Retinal pigment epithelial cell (primary cell): ENCODE results near the gene SHOX.

Source experiments
- DNase-seq: peaks from one replicate; pipeline ENCODE4 v3.0.0-alpha.2; 2010; ENCODE audit warnings: low read depth
- H3K4me3 ChIP-seq: 2 replicates; pipeline ENCODE4 v1.5.1; 2011; ENCODE audit warnings: mild to moderate bottlenecking, low read length, control low read depth, moderate library complexity
- CTCF ChIP-seq: conservative IDR thresholded peaks from 2 replicates; pipeline ENCODE4 v1.5.1; 2011; ENCODE audit warnings: low read depth, low read length, control low read depth, inconsistent platforms

Gene SHOX

DNA sequence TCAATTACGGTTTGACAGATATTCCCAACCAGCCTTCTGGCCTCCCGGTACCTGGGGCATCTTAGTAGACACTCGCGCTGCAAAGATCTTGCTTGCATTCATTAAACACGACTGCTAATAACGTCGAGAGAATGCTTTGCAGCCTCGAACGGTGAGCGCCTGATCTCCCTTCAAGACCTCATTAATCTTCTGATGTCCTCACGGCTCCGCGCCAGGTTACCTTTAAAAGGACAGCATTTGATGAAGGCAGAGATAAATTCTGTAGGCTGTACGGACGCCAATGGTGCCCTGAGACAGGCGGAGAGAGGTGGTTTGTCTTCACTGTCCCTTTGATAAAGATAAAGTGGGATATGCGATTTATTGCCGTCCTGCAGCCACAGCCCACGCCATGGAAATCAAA lies 64.2 kb downstream of the SHOX start:
- no peak overlapping the region for H3K4me3 ChIP-seq
- no peak for TF ChIP-seq CTCF
- DNase-seq, result no peak

DNA sequence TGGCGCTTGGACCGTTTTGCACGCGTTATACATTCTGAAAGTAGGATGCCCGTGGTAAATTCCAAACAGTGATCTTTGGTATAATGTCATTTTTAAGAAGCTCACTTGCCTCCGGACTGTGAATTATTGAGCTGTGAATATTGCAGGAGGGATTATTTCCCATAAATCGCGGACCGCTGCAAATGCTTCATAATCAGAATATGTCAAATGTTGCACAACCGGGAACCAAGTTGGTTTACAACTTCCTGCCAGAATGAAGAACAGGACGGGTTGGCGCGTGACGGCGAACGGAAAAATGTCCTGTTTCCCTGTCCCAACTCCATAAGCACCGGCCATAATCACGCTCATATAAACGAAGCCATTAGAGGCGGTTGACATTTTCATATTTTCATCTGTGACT lies 67.6 kb downstream of the SHOX start:
- H3K4me3 ChIP-seq, result no peak overlapping the region
- TF ChIP-seq CTCF, result no peak
- no peak for DNase-seq

DNA sequence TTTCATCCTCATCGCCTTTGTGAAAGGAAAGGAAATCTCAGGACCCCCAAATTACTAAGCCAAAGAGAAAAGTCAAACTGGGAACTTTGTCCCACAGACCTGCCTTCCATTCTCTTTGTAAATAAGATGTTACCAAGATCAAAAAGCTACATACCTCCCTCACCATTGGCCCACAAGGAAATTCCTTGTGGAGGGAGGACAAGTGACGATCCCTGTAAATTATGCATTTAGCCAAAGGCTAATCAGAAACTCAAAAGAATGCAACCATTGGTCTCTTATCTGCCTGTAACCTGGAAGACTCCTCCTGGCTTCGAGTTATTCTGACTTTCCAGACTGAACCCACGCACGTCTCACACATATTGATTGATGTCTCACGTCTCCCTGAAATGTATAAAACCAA lies 70.3 kb downstream of the SHOX start:
- no peak overlapping the region for H3K4me3 ChIP-seq
- DNase-seq, result no peak
- TF ChIP-seq CTCF, result no peak

DNA sequence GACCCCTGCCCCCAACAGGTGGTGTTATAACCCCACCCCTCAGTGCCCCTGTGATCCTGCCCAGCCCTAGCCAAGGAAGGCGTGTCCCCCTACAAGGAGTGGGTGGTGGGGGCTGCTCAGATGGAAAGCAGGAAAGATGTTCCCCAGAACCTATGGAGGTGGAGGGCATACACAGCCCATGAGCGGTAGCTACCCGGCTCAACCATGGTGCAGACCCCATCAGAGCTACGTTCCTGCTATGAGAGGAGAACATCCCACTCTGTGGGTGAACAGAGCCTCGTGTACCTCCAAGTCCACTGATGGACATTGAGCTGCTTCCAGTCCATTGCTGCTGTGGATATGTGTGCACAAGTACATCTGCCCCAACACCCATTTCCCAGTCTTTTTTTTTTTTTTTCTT lies 71.1 kb downstream of the SHOX start:
- no peak for DNase-seq
- no peak overlapping the region for H3K4me3 ChIP-seq
- TF ChIP-seq CTCF, result no peak

DNA sequence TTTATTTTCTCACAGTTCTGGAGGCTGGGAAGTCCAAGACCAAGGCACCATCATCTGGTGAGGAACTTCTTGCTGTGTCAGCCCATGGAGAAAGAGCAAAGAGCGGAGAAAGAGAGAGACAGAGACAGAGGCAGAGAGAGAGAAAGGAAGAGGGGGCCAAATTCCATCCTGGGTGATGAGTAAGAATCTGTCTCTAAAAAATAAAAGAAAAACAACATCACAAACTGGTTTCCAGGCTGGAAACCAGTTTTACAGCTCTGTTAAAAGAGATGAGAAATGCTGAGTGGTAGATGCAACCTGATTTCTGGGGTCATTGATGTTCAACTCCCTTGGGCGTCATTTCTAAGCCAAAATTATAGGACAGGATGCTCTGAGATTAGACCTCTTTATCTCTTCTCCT lies 72.9 kb downstream of the SHOX start:
- no peak overlapping the region for H3K4me3 ChIP-seq
- no peak for DNase-seq
- TF ChIP-seq CTCF, result no peak

GRCh38 chrX:703866-704265 lies 73.3 kb downstream of the SHOX start:
- no peak for DNase-seq
- H3K4me3 ChIP-seq, result no peak overlapping the region
- no peak for TF ChIP-seq CTCF
